ENCODE measurements around the gene RIN3.

RIN3 gene

DNA sequence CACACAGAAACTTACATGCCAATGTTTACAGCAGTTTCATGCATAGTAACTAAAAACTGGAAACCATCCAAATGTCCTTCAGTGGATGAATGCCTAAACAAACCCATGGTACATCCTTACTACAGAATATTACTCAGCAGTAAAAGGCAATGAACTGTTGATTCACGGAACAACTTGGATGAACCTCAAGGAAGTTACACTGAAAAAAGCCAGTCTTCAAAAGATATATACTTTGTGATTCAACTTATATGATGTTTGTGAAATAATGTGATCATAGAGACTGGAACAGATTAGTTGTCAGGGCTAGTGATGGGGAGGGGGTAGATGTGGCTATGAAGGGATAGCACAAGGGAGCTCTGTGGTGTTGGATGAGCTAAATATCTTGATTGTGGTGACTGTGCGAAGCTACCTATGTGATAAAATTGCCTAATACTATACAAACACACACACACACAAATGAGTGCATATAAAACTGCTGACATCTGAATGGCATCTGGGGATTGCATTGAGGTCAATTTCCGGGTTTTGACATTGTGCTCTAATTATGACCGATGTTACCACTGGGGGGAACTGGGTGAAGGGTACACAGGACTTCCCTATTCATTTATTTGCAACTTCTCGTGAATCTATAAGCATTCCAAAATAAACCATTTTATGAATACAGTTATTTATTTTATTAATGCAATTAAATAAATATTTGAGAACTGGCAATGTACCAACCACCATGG is 94.3 kb downstream of the RIN3 start:
- Histone ChIP-seq H2AK5ac (ENCODE audit: low read length) (no peak overlapping the region), H2BK120ac (ENCODE audit: low read depth, low read length) (no peak overlapping the region), H3K79me1 (ENCODE audit: low read length) (no peaks in the 10 kb centered on the region), H2BK15ac (replicated peaks; ENCODE audit: low read depth) (no peak overlapping the region), H3K27me3 (ENCODE audit: insufficient read depth, low read length, poor library complexity) (no peaks in the 10 kb centered on the region), H2BK5ac (ENCODE audit: low read length) (no peak overlapping the region), H3K18ac (ENCODE audit: low read length) (no peak overlapping the region), H3K79me2 (ENCODE audit: control insufficient read depth, insufficient read depth, low read length) (no peaks in the 10 kb centered on the region), H3K36me3 (ENCODE audit: control insufficient read depth, insufficient read depth, low read length) (no peaks in the 10 kb centered on the region), H3K4me1 (ENCODE audit: control insufficient read depth, low read depth, low read length) (no peaks in the 10 kb centered on the region), H3K4ac (ENCODE audit: low read depth, low read length) (no peak overlapping the region), H3K9ac (ENCODE audit: low read length) (no peak overlapping the region), H3K56ac (ENCODE audit: low read length) (no peak overlapping the region), H3K27ac (ENCODE audit: low read depth, low read length) (no peak overlapping the region), H3K23ac (ENCODE audit: low read length) (no peak overlapping the region), H4K8ac (ENCODE audit: low read depth, low read length) (no peak overlapping the region), H4K5ac (ENCODE audit: low read length) (no peak overlapping the region), H3K4me2 (ENCODE audit: low read length) (no peak overlapping the region), H3K4me3 (ENCODE audit: low read length) (no peak overlapping the region)
- no peak for DNase-seq
- no CpG with 5 or more reads among the region's 5 CpGs for WGBS (ENCODE audit: extremely low coverage, insufficient coverage, low lambda C conversion rate)

GRCh38 chr14:92609955-92610354 is 96.4 kb downstream of the RIN3 start:
- no peak for DNase-seq
- Histone ChIP-seq H2BK15ac (replicated peaks; ENCODE audit: low read depth) (no peak overlapping the region), H3K36me3 (ENCODE audit: control insufficient read depth, insufficient read depth, low read length) (no peaks in the 10 kb centered on the region), H3K79me2 (ENCODE audit: control insufficient read depth, insufficient read depth, low read length) (no peaks in the 10 kb centered on the region), H4K5ac (ENCODE audit: low read length) (no peak overlapping the region), H3K4me3 (ENCODE audit: low read length) (no peak overlapping the region), H3K56ac (ENCODE audit: low read length) (no peak overlapping the region), H2BK5ac (ENCODE audit: low read length) (no peak overlapping the region), H2AK5ac (ENCODE audit: low read length) (no peak overlapping the region), H2BK120ac (ENCODE audit: low read depth, low read length) (no peak overlapping the region), H3K4ac (ENCODE audit: low read depth, low read length) (no peak overlapping the region), H3K23ac (ENCODE audit: low read length) (no peak overlapping the region), H3K4me1 (ENCODE audit: control insufficient read depth, low read depth, low read length) (no peaks in the 10 kb centered on the region), H3K4me2 (ENCODE audit: low read length) (no peak overlapping the region), H3K9ac (ENCODE audit: low read length) (no peak overlapping the region), H3K79me1 (ENCODE audit: low read length) (no peaks in the 10 kb centered on the region), H3K27ac (ENCODE audit: low read depth, low read length) (no peak overlapping the region), H4K8ac (ENCODE audit: low read depth, low read length) (no peak overlapping the region), H3K27me3 (ENCODE audit: insufficient read depth, low read length, poor library complexity) (no peaks in the 10 kb centered on the region), H3K18ac (ENCODE audit: low read length) (no peak overlapping the region)
- WGBS (ENCODE audit: extremely low coverage, insufficient coverage, low lambda C conversion rate) = no CpG with 5 or more reads among the region's 4 CpGs

DNA sequence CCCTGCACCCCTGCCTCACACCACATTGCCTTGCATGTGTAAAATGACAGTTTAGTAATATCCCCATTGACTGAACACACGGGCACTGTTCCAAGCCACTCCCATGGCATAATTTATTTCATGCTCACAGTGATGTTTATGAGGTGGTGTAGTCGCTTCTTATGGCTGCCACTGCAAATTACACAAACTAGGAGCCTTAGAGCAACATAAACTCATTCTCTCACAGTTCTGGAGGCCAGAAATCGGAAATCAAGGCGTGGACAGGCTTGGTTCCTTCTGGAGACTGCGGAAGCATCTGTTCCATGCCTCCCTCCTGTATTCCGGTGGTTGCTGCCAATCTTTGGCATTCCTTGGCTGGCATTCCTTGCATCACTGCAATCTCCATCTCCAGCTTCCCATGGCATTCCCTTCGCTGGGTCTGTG is 97.3 kb downstream of the RIN3 start:
- no peak overlapping the region for H3K9ac ChIP-seq (ENCODE audit: low read length)
- H2AK5ac ChIP-seq (ENCODE audit: low read length) = no peak overlapping the region
- DNase-seq = no peak
- H3K4me1 ChIP-seq (ENCODE audit: control insufficient read depth, low read depth, low read length) = no peaks in the 10 kb centered on the region
- H3K27ac ChIP-seq (ENCODE audit: low read depth, low read length) = no peak overlapping the region
- no peak overlapping the region for H3K23ac ChIP-seq (ENCODE audit: low read length)
- no peak overlapping the region for H2BK15ac ChIP-seq (replicated peaks; ENCODE audit: low read depth)
- H3K4ac ChIP-seq (ENCODE audit: low read depth, low read length) = no peak overlapping the region
- H3K27me3 ChIP-seq (ENCODE audit: insufficient read depth, low read length, poor library complexity) = no peaks in the 10 kb centered on the region
- WGBS (ENCODE audit: extremely low coverage, insufficient coverage, low lambda C conversion rate) = no CpG with 5 or more reads among the region's 7 CpGs
- no peak overlapping the region for H3K56ac ChIP-seq (ENCODE audit: low read length)
- no peak overlapping the region for H3K18ac ChIP-seq (ENCODE audit: low read length)
- H3K79me1 ChIP-seq (ENCODE audit: low read length) = no peaks in the 10 kb centered on the region
- H2BK120ac ChIP-seq (ENCODE audit: low read depth, low read length) = no peak overlapping the region
- H3K79me2 ChIP-seq (ENCODE audit: control insufficient read depth, insufficient read depth, low read length) = no peaks in the 10 kb centered on the region
- H3K4me2 ChIP-seq (ENCODE audit: low read length) = no peak overlapping the region
- no peaks in the 10 kb centered on the region for H3K36me3 ChIP-seq (ENCODE audit: control insufficient read depth, insufficient read depth, low read length)
- H4K8ac ChIP-seq (ENCODE audit: low read depth, low read length) = no peak overlapping the region
- H4K5ac ChIP-seq (ENCODE audit: low read length) = no peak overlapping the region
- no peak overlapping the region for H2BK5ac ChIP-seq (ENCODE audit: low read length)
- H3K4me3 ChIP-seq (ENCODE audit: low read length) = no peak overlapping the region

GRCh38 chr14:92613008-92613658 is 99.6 kb downstream of the RIN3 start:
- Histone ChIP-seq H3K4me2 (ENCODE audit: low read length) (no peak overlapping the region), H3K4me1 (ENCODE audit: control insufficient read depth, low read depth, low read length) (no peaks in the 10 kb centered on the region), H2BK15ac (replicated peaks; ENCODE audit: low read depth) (no peak overlapping the region), H3K4me3 (ENCODE audit: low read length) (no peak overlapping the region), H3K4ac (ENCODE audit: low read depth, low read length) (no peak overlapping the region), H3K79me2 (ENCODE audit: control insufficient read depth, insufficient read depth, low read length) (no peaks in the 10 kb centered on the region), H3K36me3 (ENCODE audit: control insufficient read depth, insufficient read depth, low read length) (no peaks in the 10 kb centered on the region), H3K56ac (ENCODE audit: low read length) (no peak overlapping the region), H3K79me1 (ENCODE audit: low read length) (no peaks in the 10 kb centered on the region), H3K27ac (ENCODE audit: low read depth, low read length) (no peak overlapping the region), H3K18ac (ENCODE audit: low read length) (no peak overlapping the region), H4K5ac (ENCODE audit: low read length) (no peak overlapping the region), H3K27me3 (ENCODE audit: insufficient read depth, low read length, poor library complexity) (no peaks in the 10 kb centered on the region), H2BK120ac (ENCODE audit: low read depth, low read length) (no peak overlapping the region), H2BK5ac (ENCODE audit: low read length) (no peak overlapping the region), H3K9ac (ENCODE audit: low read length) (no peak overlapping the region), H4K8ac (ENCODE audit: low read depth, low read length) (no peak overlapping the region), H2AK5ac (ENCODE audit: low read length) (no peak overlapping the region), H3K23ac (ENCODE audit: low read length) (no peak overlapping the region)
- no CpG with 5 or more reads among the region's 11 CpGs for WGBS (ENCODE audit: extremely low coverage, insufficient coverage, low lambda C conversion rate)
- peak; percentile 88 for DNase-seq

DNA sequence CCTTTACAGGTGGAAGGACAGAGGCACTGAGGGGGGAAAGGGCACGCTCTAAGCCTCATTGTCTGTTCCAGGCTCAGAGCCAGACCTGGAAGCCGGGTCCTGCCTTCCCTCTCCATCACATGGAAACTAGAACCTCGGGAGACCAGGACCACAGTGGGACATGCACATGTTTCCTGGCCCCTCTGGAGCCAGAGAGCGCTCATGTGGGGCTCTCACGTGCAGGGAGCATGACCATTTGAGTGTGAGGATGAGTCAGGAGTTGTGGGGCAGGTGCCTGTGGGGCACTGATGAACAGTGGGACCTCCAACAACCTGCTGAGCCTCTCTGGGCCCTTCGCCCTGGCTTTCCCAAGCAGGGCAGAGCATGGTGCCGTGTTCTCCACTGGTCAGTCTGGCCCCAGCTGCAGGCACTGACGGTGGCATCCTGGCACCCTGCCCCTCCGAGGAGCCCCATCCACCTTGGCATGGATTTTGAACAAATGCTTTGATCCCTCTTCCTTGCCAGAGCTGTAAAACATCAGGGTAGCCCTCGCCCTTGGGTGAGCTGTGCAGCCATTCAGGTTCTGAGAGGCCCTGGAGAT is 100.2 kb downstream of the RIN3 start:
- H2BK15ac ChIP-seq (replicated peaks; ENCODE audit: low read depth) = no peak overlapping the region
- WGBS (ENCODE audit: extremely low coverage, insufficient coverage, low lambda C conversion rate) = no CpG with 5 or more reads among the region's 10 CpGs
- H3K27ac ChIP-seq (ENCODE audit: low read depth, low read length) = no peak overlapping the region
- H2BK5ac ChIP-seq (ENCODE audit: low read length) = no peak overlapping the region
- H3K36me3 ChIP-seq (ENCODE audit: control insufficient read depth, insufficient read depth, low read length) = no peaks in the 10 kb centered on the region
- no peak overlapping the region for H3K9ac ChIP-seq (ENCODE audit: low read length)
- H3K18ac ChIP-seq (ENCODE audit: low read length) = no peak overlapping the region
- no peak for DNase-seq
- H3K4me3 ChIP-seq (ENCODE audit: low read length) = no peak overlapping the region
- H3K4ac ChIP-seq (ENCODE audit: low read depth, low read length) = no peak overlapping the region
- H2BK120ac ChIP-seq (ENCODE audit: low read depth, low read length) = no peak overlapping the region
- H3K4me1 ChIP-seq (ENCODE audit: control insufficient read depth, low read depth, low read length) = no peaks in the 10 kb centered on the region
- no peak overlapping the region for H2AK5ac ChIP-seq (ENCODE audit: low read length)
- no peak overlapping the region for H3K56ac ChIP-seq (ENCODE audit: low read length)
- no peaks in the 10 kb centered on the region for H3K79me2 ChIP-seq (ENCODE audit: control insufficient read depth, insufficient read depth, low read length)
- no peak overlapping the region for H4K5ac ChIP-seq (ENCODE audit: low read length)
- no peak overlapping the region for H3K4me2 ChIP-seq (ENCODE audit: low read length)
- no peaks in the 10 kb centered on the region for H3K27me3 ChIP-seq (ENCODE audit: insufficient read depth, low read length, poor library complexity)
- no peak overlapping the region for H4K8ac ChIP-seq (ENCODE audit: low read depth, low read length)
- H3K79me1 ChIP-seq (ENCODE audit: low read length) = no peaks in the 10 kb centered on the region
- H3K23ac ChIP-seq (ENCODE audit: low read length) = no peak overlapping the region

Measured in mesendoderm (in vitro differentiated cells).